ENCODE results near the gene OPCML.

DNA sequence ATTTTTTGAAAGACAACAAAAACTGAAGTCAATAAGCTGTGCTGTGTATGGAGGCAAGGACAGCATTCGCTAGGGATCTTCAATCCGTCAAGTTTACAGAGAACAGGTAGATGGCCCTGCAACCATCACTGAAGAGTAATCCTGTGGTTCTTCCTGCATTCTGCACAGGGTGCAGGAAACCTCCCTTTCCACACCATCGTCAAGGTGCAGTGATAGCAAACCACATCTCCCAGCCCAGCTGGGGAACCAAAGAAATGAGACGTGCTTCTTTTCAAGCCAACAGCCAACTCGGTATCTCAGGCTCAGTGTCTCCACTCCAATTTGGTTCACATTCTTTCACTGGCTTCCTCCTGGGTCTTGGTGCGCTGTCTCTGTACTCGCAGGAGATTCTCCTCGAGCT is 814.5 kb downstream of the OPCML start:
- TF ChIP-seq EZH2 (IDR thresholded peaks at IDR 0.05; ENCODE audit: borderline replicate concordance, low read depth, low read length, poor library complexity, severe bottlenecking), result no peak
- TF ChIP-seq, protein P1, sequence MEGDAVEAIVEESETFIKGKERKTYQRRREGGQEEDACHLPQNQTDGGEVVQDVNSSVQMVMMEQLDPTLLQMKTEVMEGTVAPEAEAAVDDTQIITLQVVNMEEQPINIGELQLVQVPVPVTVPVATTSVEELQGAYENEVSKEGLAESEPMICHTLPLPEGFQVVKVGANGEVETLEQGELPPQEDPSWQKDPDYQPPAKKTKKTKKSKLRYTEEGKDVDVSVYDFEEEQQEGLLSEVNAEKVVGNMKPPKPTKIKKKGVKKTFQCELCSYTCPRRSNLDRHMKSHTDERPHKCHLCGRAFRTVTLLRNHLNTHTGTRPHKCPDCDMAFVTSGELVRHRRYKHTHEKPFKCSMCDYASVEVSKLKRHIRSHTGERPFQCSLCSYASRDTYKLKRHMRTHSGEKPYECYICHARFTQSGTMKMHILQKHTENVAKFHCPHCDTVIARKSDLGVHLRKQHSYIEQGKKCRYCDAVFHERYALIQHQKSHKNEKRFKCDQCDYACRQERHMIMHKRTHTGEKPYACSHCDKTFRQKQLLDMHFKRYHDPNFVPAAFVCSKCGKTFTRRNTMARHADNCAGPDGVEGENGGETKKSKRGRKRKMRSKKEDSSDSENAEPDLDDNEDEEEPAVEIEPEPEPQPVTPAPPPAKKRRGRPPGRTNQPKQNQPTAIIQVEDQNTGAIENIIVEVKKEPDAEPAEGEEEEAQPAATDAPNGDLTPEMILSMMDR (conservative IDR thresholded peaks at IDR 0.05; ENCODE audit: low read depth, low read length), result no peak

Measured in A673 (cell line).